HTERT RPE-1 (cell line): ENCODE results near the gene GLTP.

ENCODE experiments used
- in situ Hi-C: fragments of 300-500 bp; cut with MboI; formaldehyde crosslinking; loops from 4 replicates; pipeline ENCODE4 v1.14.3; 2020; ENCODE audit warnings: low sequenced_read_pairs

Gene GLTP

GRCh38 chr12:109824731-109825130 is 55.6 kb downstream of the GLTP start:
- in situ Hi-C loops: no loop called here

- in situ Hi-C loops: no loop called here
Observed at GRCh38 chr12:109822951-109823411, 57.4 kb downstream of the GLTP start.

GRCh38 chr12:109822416-109822815 is 57.9 kb downstream of the GLTP start:
- in situ Hi-C loops: no loop called here

GRCh38 chr12:109821968-109822367 is 58.4 kb downstream of the GLTP start:
- in situ Hi-C loops: no loop called here

- in situ Hi-C loops: no loop called here
Observed at GRCh38 chr12:109820816-109821381, 59.4 kb downstream of the GLTP start.

- in situ Hi-C loops: no loop called here
Observed at GRCh38 chr12:109818905-109819500, 61.3 kb downstream of the GLTP start.

- in situ Hi-C loops: no loop called here
Observed at GRCh38 chr12:109818253-109818652, 62.1 kb downstream of the GLTP start.

- in situ Hi-C loops: no loop called here
Observed at GRCh38 chr12:109817627-109818231, 62.6 kb downstream of the GLTP start.

GRCh38 chr12:109816870-109817269 is 63.5 kb downstream of the GLTP start:
- in situ Hi-C loops: no loop called here

GRCh38 chr12:109815757-109816617 is 64.4 kb downstream of the GLTP start:
- in situ Hi-C loops: no loop called here

- in situ Hi-C loops: no loop called here
Observed at GRCh38 chr12:109815225-109815624, 65.1 kb downstream of the GLTP start.

GRCh38 chr12:109814600-109815150 is 65.7 kb downstream of the GLTP start:
- in situ Hi-C loops: no loop called here

- in situ Hi-C loops: no loop called here
Observed at GRCh38 chr12:109813810-109814416, 66.4 kb downstream of the GLTP start.

- in situ Hi-C loops: no loop called here
Observed at GRCh38 chr12:109811624-109811995, 68.7 kb downstream of the GLTP start.

GRCh38 chr12:109810954-109811623 is 69.3 kb downstream of the GLTP start:
- in situ Hi-C loops: no loop called here

GRCh38 chr12:109808876-109809646 is 71.3 kb downstream of the GLTP start:
- in situ Hi-C loops: no loop called here

- in situ Hi-C loops: no loop called here
Observed at GRCh38 chr12:109807954-109808643, 72.2 kb downstream of the GLTP start.

- in situ Hi-C loops: no loop called here
Observed at GRCh38 chr12:109804820-109805761, 75.2 kb downstream of the GLTP start.
